GM23248 (cell line): ENCODE data around the gene CASP1. TPM values are rescaled to one million over a fixed set of nuclear protein-coding genes. Genes with fewer than 3 reads are reported as not detected.

ENCODE experiments used
- DNase-seq: peaks from one replicate; pipeline ENCODE4 v3.0.0-alpha.2; 2015
- H2AFZ ChIP-seq: fragments of 200-600 bp; sonication (generic); 2 replicates; pipeline ENCODE4 v1.6.1; 2016; ENCODE audit warnings: antibody characterized with exemption
- H3F3A ChIP-seq: fragments of 200-600 bp; sonication (generic); 2 replicates; pipeline ENCODE4 v1.6.1; 2016; ENCODE audit warnings: mild to moderate bottlenecking, antibody characterized with exemption, mixed run types; ENCODE audit not compliant: insufficient read depth
- H3K27ac ChIP-seq: fragments of 200-600 bp; sonication (generic); 2 replicates; pipeline ENCODE4 v1.5.1; 2016; ENCODE audit warnings: mild to moderate bottlenecking
- H3K27me3 ChIP-seq: fragments of 200-600 bp; sonication (generic); replicated peaks from 2 replicates; pipeline ENCODE4 v1.6.1; 2016; ENCODE audit warnings: mild to moderate bottlenecking; ENCODE audit not compliant: insufficient read depth
- H3K36me3 ChIP-seq: fragments of 200-600 bp; sonication (generic); 2 replicates; pipeline ENCODE4 v1.6.1; 2016; ENCODE audit warnings: low read depth, mild to moderate bottlenecking
- H3K4me1 ChIP-seq: fragments of 200-600 bp; sonication (generic); 2 replicates; pipeline ENCODE4 v1.6.1; 2016; ENCODE audit warnings: mild to moderate bottlenecking; ENCODE audit not compliant: insufficient read depth
- H3K4me2 ChIP-seq: fragments of 200-600 bp; sonication (generic); one replicate; pipeline ENCODE4 v1.6.1; 2016; ENCODE audit warnings: mild to moderate bottlenecking; ENCODE audit not compliant: unreplicated experiment
- H3K4me3 ChIP-seq: fragments of 200-600 bp; sonication (generic); 2 replicates; pipeline ENCODE4 v1.5.1; 2016; ENCODE audit warnings: mild to moderate bottlenecking
- H3K79me2 ChIP-seq: fragments of 200-600 bp; sonication (generic); 2 replicates; pipeline ENCODE4 v1.6.1; 2016; ENCODE audit warnings: mild to moderate bottlenecking; ENCODE audit not compliant: insufficient read depth
- H3K9ac ChIP-seq: fragments of 200-600 bp; sonication (generic); 2 replicates; pipeline ENCODE4 v1.6.1; 2016; ENCODE audit warnings: mild to moderate bottlenecking
- H3K9me2 ChIP-seq: fragments of 200-600 bp; sonication (generic); 2 replicates; pipeline ENCODE4 v1.6.1; 2016; ENCODE audit warnings: mixed run types, mild to moderate bottlenecking, moderate library complexity; ENCODE audit not compliant: insufficient read depth
- H3K9me3 ChIP-seq: fragments of 200-600 bp; sonication (generic); one replicate; pipeline ENCODE4 v1.6.1; 2017; ENCODE audit warnings: low read depth
- H4K20me1 ChIP-seq: fragments of 200-600 bp; sonication (generic); 2 replicates; pipeline ENCODE4 v1.6.0; 2016; ENCODE audit not compliant: insufficient read depth
- EZH2 ChIP-seq: fragments of 200-600 bp; sonication (generic); IDR thresholded peaks from 2 replicates; pipeline ENCODE4 v1.6.1; 2018; ENCODE audit warnings: antibody characterized with exemption, mild to moderate bottlenecking; ENCODE audit not compliant: insufficient read depth, poor library complexity, severe bottlenecking
- EZH2phosphoT487 ChIP-seq: fragments of 200-600 bp; sonication (generic); IDR thresholded peaks from 2 replicates; pipeline ENCODE4 v1.6.1; 2018; ENCODE audit warnings: antibody characterized with exemption, moderate library complexity, mild to moderate bottlenecking, low read depth; ENCODE audit not compliant: insufficient read depth
- WGBS, 2 experiments: methylation state at CpG; one replicate each; pipeline ENCODE4 v1.1.6; 2015 to 2017; ENCODE audit warnings: low lambda C conversion rate in 2 of 2, low coverage in 1 of 2; ENCODE audit errors: missing lambda C conversion rate in 2 of 2; 5-methylcytosine and 5-hydroxymethylcytosine counted together
- in situ Hi-C: fragments of 300-500 bp; cut with MboI; formaldehyde crosslinking; loops from 2 replicates; pipeline ENCODE4 v1.15.0; 2020
- polyA plus RNA-seq: library from polyadenylated mRNA; unstranded; fragments of >200 nt; fragmentation: Nextera tagmentation; extraction: Ambion mirVana; gene quantifications from 2 replicates; pipeline ENCODE4 v1.2.1, GENCODE V29; 2016
- total RNA-seq: library from RNA; depleted of rRNA; stranded (reverse); fragments of >200 nt; shearing (Covaris generic); gene quantifications from 2 replicates; pipeline ENCODE4 v1.2.3, GENCODE V29; 2014

The CASP1 gene
- total and polyA plus RNA-seq, 2 experiments from 2014 or later = 2.7 to 9.9 TPM

DNA sequence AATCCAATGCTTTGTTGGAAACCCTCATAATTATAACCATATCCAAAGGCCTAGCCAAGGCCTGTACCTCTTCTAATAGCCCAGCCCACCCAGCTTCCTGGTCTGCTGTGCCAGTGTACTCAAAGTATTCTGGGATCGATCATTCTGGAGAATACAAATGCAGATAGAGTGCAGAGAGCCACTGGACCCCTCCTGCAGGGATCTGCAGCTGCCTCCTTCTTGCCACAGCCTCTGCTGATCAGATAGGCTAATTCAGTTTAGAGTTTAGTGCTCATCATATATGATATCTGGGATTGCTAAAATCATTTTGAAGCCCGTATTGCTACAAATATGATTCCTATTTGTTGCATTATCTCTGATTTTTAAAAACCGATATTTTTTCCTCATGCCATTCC, 29.5 kb downstream of the CASP1 start:
- H3K27me3 ChIP-seq = no peaks in the 10 kb centered on the region
- no peak overlapping the region for H3K9ac ChIP-seq
- no peak for TF ChIP-seq EZH2phosphoT487
- no peak for TF ChIP-seq EZH2
- H3K9me3 ChIP-seq = no peaks in the 10 kb centered on the region
- no peak overlapping the region for H3K4me3 ChIP-seq
- H3K4me1 ChIP-seq = 0 out of 2 replicates have a peak, but pooled peaks cover 9% of the 10 kb centered on the region
- in situ Hi-C loops = no loop called here
- no peaks in the 10 kb centered on the region for H4K20me1 ChIP-seq
- no peak overlapping the region for H2AFZ ChIP-seq
- no peak overlapping the region for H3K27ac ChIP-seq
- H3K36me3 ChIP-seq = no peaks in the 10 kb centered on the region
- 66 to 73% methylated on average over 3 of the region's 3 CpGs for WGBS, 2 experiments
- H3K9me2 ChIP-seq = no peaks in the 10 kb centered on the region
- H3F3A ChIP-seq = no peaks in the 10 kb centered on the region
- no peak overlapping the region for H3K4me2 ChIP-seq
- no peaks in the 10 kb centered on the region for H3K79me2 ChIP-seq
- DNase-seq = no peak

- in situ Hi-C loops = no loop called here
- no peaks in the 10 kb centered on the region for H3K36me3 ChIP-seq
- no peak overlapping the region for H3K4me2 ChIP-seq
- WGBS, 2 experiments = 43% methylated on average over 3 of the region's 3 CpGs
- no peaks in the 10 kb centered on the region for H4K20me1 ChIP-seq
- 0 out of 2 replicates have a peak, but pooled peaks cover 9% of the 10 kb centered on the region for H3K4me1 ChIP-seq
- no peaks in the 10 kb centered on the region for H3K27me3 ChIP-seq
- H3K79me2 ChIP-seq = no peaks in the 10 kb centered on the region
- no peak overlapping the region for H3K9ac ChIP-seq
- H3F3A ChIP-seq = 0 out of 2 replicates have a peak, but pooled peaks cover 4% of the 10 kb centered on the region
- peak; percentile 18 for DNase-seq
- H2AFZ ChIP-seq = no peak overlapping the region
- H3K27ac ChIP-seq = no peak overlapping the region
- no peaks in the 10 kb centered on the region for H3K9me3 ChIP-seq
- H3K4me3 ChIP-seq = no peak overlapping the region
- H3K9me2 ChIP-seq = no peaks in the 10 kb centered on the region
- TF ChIP-seq EZH2phosphoT487 = no peak
- no peak for TF ChIP-seq EZH2
These were observed 30.9 kb downstream of the CASP1 start for GRCh38 chr11:105004021-105004420.

DNA sequence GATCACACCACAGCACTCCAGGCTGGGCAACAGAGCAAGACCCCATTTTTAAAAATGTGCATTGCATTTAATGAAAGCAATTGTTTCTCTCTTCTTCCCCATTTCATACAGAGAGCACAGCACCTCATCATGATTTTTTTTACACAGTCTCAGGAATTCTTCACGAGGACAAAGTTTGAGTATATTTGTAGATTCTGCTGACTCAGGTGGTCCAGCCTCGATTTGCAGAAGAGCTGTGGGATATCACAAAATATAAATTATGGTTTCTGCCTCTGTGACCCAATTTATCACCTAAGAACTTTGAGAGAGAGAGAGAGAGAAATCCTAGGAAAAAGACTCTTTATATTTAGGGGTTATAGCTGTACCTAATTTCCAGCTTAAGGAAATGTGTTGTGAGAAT, 31.8 kb downstream of the CASP1 start:
- Histone ChIP-seq H3K9me3 (no peaks in the 10 kb centered on the region), H3K79me2 (no peaks in the 10 kb centered on the region), H3K9me2 (no peaks in the 10 kb centered on the region), H3K27me3 (no peaks in the 10 kb centered on the region), H4K20me1 (no peaks in the 10 kb centered on the region), H3K27ac (no peak overlapping the region), H3K9ac (no peak overlapping the region), H3F3A (0 out of 2 replicates have a peak, but pooled peaks cover 4% of the 10 kb centered on the region), H3K36me3 (no peaks in the 10 kb centered on the region), H3K4me2 (no peak overlapping the region), H3K4me1 (0 out of 2 replicates have a peak, but pooled peaks cover 9% of the 10 kb centered on the region), H2AFZ (no peak overlapping the region), H3K4me3 (no peak overlapping the region)
- in situ Hi-C loops = no loop called here
- WGBS, 2 experiments = 54% methylated on average over 2 of the region's 2 CpGs
- no peak for TF ChIP-seq EZH2
- no peak for TF ChIP-seq EZH2phosphoT487
- DNase-seq = no peak

DNA sequence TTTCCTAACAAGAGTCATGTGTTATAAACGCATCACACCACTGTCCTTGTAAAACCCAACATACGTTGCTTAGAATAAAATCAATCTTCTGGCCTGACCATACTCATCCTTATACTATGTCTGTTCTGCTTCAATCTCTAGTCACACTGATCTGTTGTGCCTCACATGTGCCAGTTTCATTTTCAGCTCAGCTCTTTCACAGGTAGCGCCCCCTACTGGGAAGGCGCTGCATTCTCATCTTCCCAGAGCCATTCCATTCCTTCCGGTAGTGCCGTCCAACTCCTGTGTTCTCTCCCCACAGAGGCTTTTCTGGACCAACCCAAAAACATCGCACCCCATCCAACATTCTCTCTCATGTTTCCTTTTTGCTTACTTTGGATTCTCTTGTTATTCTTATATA, 34.1 kb downstream of the CASP1 start:
- no peak overlapping the region for H3K4me2 ChIP-seq
- H3K79me2 ChIP-seq = no peaks in the 10 kb centered on the region
- 56 to 60% methylated on average over 7 of the region's 7 CpGs for WGBS, 2 experiments
- no peaks in the 10 kb centered on the region for H3K36me3 ChIP-seq
- H3K9me2 ChIP-seq = no peaks in the 10 kb centered on the region
- TF ChIP-seq EZH2phosphoT487 = no peak
- TF ChIP-seq EZH2 = no peak
- H3K4me3 ChIP-seq = no peak overlapping the region
- in situ Hi-C loops = no loop called here
- H4K20me1 ChIP-seq = no peaks in the 10 kb centered on the region
- 0 out of 2 replicates have a peak, but pooled peaks cover 9% of the 10 kb centered on the region for H3K4me1 ChIP-seq
- H3F3A ChIP-seq = 0 out of 2 replicates have a peak, but pooled peaks cover 4% of the 10 kb centered on the region
- H3K27me3 ChIP-seq = no peaks in the 10 kb centered on the region
- peak; percentile 12 for DNase-seq
- H2AFZ ChIP-seq = peak overlapping the region; percentile 60; the same call in 1 of the 2 replicates
- H3K27ac ChIP-seq = no peak overlapping the region
- H3K9ac ChIP-seq = no peak overlapping the region
- H3K9me3 ChIP-seq = no peaks in the 10 kb centered on the region

DNA sequence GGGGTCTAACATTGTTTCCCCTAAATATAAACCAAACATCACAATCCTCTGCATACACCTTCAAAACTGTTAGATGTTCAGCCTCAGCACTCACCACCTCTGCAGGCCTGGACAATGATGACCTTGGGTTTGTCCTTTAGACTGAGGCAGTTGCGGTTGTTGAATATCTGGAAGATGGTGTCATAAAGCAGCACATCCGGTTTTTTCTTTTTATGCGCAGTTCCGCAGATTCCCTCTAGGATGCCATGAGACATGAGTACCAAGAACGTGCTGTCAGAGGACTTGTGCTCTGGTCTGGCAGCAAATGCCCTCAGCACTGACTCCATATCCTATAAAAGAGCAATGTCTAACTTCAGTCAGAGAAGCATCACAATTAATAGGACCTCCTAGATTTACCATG, 34.8 kb downstream of the CASP1 start:
- Histone ChIP-seq H3F3A (0 out of 2 replicates have a peak, but pooled peaks cover 4% of the 10 kb centered on the region), H3K79me2 (no peaks in the 10 kb centered on the region), H3K9me3 (no peaks in the 10 kb centered on the region), H3K9me2 (no peaks in the 10 kb centered on the region), H3K27ac (no peak overlapping the region), H3K4me2 (no peak overlapping the region), H3K36me3 (no peaks in the 10 kb centered on the region), H3K4me1 (0 out of 2 replicates have a peak, but pooled peaks cover 7% of the 10 kb centered on the region), H4K20me1 (no peaks in the 10 kb centered on the region), H3K27me3 (no peaks in the 10 kb centered on the region), H2AFZ (peak overlapping the region; percentile 60), H3K9ac (no peak overlapping the region), H3K4me3 (no peak overlapping the region)
- TF ChIP-seq EZH2phosphoT487 (no peak), EZH2 (no peak)
- in situ Hi-C loops = no loop called here
- 40 to 51% methylated on average over 5 of the region's 5 CpGs for WGBS, 2 experiments
- DNase-seq = peak; percentile 72
